ENCODE measurements around the gene SYT1.

SYT1 gene

DNA sequence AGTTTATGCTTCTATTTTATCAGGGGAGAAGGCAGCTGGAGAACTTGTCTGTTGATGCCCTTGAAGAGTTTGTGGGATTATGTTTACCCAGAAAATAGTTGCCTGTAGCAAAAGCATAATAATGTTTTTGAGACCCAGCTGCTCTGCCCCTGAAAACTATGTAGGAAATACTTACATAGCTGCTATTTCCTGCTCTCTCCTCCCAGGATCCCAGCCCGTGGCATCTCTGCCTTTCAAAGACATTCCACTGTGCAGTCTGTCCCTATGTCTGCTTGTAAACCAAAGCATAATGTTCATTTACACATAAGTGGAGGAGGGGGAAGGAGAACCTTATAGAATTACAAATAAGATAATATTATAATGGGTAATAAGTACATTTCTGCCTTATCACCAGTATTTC is 198.7 kb downstream of the SYT1 start:
- no peak for DNase-seq

DNA sequence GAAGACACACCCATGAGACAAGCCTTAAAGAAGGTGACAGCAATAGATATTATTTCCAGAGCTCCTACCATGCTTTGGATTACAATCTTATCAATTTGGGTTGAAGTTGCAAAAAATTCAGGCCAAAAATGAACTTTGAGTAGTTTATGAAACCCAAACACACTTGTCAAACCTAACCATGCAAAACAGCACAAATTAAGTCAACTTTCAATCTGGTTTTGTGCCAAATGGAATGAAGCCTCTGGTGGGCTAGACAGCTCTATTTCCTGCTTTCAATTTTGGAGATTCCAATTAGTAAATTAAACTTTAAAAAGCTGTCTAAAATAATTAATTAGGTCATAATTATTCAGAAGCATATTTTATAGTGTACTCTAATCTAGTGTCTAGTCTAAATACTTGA is 203.4 kb downstream of the SYT1 start:
- DNase-seq: no peak

DNA sequence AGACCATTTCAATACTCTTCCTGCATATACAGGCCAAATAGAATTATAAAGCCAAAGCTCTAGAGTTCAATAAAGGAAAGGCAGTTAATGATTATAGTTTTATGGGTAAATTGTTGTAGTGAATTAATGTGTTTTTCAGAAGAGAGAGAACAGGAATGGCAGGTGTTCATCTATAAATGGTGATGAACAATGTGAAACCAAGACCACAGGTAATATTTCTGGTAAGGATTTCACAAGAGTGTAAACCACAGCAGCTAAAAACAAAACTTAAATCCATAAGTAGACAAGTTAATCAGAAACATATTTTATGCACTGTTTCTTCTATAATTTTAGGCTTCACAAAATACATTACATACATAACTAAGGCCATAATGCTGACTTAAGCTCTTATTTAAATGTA is 204.4 kb downstream of the SYT1 start:
- DNase-seq: no peak

DNA sequence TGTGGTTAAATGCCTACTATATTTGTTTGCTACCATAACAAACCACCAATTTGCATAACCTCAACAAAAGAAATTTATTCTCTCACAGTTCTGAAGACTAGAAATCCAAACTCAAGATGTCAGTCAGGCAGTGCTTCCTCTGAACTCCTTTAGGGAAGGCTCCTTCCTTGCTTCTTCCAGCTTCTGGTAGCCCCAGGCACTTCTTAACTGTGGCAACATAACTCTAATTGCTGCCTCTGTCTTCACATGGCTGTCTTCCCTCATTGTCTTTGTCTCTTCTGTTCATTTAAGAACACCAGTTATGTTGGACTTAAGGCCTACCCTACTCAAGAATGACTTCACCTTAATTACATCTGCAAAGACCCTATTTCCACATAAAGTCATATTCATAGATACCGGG is 206.9 kb downstream of the SYT1 start:
- DNase-seq: no peak

DNA sequence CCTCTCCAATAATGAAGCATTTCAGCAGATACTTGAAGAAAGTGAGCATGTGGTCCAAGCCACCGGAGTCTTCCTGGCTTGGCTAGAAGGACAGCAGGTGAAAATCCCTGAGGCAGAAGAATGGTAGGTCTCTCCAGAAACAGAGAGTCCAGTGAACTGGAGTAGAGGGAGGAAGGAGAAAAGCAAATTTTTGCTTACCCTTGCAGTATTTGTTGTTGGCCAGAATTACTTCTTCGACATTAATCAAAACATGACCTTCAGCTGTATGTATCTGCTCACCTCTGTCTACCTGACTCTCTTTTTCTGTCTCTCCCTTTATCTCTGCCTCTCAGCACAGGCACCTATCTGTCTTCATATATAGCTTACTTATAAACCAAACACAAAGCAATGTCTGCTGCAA is 208.9 kb downstream of the SYT1 start:
- DNase-seq: no peak

DNA sequence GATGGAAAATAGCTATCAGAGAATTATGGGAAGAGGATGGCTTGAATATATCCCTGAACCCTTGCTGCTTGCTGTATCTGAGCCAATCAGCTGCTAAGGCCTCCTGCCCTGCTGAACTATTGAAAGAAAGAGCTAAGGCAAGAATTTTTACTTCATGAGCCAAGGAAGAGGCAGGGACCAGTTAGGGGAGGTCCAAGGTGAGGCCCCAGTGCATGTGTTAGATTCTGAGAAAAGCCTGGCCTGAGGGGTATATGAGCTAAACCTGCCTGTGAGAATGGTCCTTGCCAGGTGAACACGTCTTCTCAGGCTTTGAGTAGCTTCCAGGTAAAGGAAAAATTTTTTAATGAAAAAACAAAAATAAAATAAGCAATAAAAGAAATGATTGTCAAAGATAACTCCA is 218.0 kb downstream of the SYT1 start:
- DNase-seq: no peak

DNA sequence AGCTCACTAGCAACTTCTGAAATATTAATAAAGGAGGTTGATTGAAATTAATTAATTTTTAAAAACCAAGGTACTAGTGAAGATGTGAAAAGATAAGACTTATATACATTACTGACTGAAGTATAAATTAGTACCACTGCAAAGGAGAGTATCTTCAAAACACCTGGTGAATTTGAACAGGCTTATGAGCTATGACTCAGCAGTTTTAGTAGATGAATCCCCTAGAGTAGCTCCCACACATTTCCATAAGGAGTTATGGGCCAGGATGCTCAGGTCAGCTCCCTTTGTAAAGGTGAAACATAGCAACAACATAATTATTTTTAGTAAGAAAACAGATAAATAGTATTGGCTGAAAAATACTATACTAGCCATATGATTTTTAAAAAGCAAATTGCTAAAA is 218.6 kb downstream of the SYT1 start:
- no peak for DNase-seq

DNA sequence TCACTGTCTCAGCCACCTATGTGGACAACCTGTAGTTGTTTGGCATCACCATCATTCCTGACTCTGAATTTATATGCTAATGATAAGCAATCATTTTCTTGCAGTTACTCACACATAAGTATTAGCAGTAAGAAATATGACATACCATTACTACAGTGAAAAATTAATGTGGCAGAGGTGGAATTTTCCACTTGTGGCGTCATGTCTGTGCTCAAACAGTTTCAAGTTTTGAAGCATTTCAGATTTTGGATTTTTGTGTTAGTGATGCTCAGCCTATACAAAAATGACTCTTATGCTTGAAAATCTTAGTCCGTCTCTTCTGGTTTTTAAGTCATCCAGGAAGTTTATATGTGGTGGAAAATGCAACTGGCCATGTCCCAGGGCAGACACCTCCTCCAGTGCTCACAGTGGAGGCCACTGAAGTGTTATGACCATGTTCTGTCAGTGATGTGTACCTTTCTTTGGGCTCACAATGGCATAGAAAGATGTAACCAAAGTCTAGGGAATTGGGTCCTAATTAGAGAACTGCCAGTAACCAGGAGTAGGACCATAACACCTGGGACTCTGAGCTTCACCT is 220.6 kb downstream of the SYT1 start:
- no peak for DNase-seq

DNA sequence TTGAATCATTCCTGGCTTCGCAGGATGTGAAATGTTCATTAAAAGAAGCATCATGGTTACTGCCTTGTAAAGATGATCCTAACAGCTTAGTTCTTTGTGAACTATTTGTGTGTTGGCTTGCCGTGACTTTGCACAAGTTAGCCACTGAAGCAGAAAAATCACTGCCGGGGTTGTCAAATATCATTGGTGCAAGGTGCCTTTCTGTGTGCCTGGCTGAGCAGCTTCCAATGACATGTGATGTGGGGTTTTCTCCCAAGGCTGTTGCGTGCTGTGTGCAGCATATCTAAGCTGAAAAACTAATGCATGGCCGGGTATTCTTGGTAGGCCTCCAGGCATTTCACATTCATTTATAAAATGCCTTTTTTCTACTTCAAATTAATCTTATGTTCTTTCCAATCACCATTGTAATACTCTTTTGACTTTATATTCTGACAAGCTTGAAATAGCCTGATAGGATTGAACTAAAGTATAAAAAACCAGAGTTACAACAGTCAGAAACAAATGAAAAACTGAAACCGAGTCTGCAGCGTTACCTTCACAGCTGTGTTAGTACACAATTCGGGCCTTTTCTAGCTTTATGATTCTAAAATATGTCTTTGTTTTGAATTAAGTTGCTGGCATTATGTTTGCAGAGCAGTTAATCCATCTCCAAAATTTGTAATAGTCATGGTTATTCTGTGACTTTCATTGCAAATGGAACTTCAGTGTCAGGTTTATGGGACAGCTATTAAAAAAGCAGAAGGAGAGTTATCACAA is 222.1 kb downstream of the SYT1 start:
- DNase-seq: no peak

DNA sequence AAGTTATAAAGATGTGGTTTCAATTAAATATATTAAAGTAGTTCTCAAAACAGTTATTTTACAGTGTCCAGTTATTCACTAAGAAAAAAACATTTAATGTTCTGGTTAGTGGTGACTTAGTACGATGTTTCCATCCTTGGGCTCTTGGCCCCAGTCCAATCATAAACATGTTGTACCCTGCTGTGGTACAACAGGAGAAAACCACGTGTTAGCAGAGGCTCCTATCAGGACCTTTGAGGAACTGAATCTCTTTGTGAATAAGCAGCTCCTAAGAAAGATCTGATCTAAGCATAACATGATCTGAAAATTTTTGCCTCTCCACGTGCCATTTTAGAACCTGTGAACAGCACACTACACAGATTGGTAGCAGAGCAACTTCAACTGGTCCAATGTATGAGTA is 234.0 kb downstream of the SYT1 start:
- DNase-seq: no peak

DNA sequence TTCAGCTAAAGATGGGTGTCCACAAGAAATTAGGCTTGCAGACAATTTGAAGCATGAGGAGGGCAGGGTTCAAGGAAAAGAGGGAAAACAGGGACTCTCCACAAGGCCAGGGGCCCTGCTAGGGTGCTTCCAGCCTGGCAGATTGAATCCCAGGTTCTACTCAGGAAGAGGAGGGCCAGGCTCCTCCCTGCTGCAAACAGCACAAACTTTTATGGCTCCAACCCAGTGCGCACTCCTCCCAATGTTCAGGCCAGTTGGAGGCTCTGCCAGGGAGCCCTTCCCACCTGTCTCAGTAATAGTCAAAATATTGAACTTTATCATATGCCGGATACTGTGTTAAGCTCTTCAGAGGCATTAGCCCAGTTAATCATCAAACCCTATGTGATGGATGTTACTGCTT is 244.4 kb downstream of the SYT1 start:
- no peak for DNase-seq

DNA sequence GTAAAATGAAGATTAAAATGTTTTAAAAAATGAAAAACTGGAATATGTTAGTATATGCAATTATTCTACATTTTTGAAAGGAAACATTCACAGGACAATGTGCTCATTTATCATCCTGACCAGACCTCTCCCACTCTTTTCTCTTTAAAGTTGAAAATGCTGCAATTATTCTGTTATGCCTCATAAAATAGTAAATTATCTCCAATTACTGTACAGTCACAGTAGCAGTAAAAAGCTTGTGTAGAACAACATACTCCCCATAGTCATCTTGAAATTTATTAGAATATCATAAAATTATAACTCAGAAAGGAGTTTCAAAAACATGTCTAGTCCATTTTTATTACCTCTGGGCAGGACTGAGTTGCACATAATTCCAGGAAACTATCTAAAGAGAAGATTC is 250.3 kb downstream of the SYT1 start:
- DNase-seq: no peak

DNA sequence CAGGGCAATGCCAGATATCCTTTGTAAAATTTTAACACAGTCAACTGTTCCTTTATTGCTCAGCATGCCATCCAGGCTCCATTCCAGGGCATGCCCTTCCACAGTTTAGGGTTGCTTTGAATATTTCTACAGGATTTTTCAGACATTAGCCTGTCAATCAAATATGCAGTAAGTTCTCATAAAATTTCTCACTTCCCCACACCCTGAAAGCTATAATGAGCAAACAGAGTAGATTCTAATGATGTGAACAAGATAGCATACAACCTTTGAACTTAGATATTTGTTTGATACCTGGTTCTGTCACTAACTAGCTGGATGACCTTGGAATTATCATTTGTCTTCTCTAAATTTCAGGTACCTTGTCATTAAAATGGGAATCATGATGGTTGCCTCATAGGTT is 251.2 kb downstream of the SYT1 start:
- DNase-seq: no peak

DNA sequence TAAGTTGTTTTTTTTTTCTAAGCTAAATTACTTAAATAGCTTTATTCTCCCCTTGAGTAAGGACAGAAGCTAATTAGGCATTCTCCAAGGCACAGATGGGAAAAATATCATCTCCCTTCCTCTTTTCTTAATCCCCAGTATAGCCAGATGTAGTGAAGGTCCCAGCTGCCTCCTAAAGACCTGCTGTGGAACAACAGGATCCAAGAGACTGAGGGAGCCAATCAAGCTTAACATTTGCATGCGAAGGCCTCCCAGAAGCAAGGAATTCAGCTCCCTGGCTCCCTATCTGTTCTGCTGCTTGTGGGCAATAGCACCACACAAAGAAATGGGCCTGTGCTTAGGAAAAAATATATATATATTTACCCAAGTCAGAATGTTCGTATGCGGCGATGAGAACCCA is 255.2 kb downstream of the SYT1 start:
- no peak for DNase-seq

DNA sequence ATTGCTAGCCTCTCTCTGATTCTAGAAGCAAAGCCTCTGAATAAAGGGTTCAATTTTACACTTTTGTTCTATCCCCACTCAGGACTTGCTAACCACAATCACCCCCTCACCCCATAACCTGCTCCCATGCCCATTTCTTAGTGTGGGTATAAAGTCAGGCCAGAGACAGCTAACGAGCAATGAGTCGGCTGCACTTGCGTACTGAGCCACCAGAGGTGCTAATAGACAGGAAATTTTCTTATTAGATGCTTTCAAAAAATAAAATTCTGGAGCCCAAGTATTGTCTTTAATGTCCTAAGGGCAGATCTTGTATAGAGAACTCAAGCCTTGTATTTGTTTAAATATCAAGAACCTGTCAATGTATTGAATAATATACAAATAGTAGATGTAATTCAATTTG is 256.9 kb downstream of the SYT1 start:
- no peak for DNase-seq

DNA sequence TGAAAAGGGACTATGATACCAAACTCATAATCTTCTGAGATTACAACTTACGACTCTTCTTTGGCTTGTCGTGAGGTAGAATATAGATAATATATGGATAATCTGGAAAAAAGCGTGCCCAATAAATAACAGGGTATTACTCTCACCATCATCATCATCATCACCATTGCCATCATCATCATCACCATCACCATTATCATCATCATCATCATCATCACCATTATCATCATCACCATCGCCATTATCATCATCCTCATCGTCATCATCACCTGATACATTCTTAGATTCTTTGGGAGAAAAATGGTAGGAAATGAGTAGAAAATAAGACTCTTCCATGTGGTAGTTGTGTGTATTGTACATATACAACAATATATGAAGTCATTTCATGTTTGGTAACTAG is 259.8 kb downstream of the SYT1 start:
- DNase-seq: no peak

DNA sequence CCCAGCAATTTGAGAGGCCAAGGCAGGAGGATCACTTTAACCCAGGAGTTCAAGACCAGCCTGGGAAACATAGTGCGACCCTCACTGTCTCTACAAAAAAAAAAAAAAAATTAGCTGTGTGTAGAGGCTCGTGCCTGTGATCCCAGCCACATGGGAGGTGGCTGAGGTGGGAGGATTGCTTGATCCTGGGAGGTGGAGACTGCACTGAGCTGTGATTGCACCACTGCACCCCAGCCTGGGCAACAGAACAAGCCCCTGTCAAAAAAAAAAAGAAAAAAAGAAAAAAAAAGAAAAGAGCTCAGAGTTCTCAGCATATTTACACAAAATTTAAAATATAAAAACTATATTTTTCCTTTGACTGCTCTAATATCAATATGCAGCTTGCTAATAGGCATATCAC is 260.8 kb downstream of the SYT1 start:
- no peak for DNase-seq

DNA sequence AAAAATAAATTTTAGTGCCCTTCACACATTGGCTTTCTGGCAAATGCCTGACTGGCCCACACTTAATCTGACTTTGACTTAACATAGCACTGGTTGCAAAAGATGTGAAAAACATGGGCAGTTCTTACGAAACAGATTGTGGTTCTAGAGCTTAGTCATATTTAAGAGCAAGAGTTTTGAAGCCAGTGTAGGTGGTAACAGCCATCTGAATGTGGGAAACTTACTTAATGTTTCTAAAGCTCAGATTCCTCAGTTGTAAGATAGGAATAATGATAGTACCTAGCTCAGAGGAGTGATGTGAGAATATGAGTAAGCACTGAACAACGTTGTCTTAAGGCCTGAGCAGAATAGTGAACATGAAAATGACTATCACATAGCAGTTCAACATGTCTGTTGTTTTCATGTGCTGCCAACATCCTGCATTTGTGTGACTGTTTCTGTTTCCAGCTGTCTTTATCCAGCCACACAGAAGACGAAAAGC is 262.7 kb downstream of the SYT1 start:
- DNase-seq: no peak

DNA sequence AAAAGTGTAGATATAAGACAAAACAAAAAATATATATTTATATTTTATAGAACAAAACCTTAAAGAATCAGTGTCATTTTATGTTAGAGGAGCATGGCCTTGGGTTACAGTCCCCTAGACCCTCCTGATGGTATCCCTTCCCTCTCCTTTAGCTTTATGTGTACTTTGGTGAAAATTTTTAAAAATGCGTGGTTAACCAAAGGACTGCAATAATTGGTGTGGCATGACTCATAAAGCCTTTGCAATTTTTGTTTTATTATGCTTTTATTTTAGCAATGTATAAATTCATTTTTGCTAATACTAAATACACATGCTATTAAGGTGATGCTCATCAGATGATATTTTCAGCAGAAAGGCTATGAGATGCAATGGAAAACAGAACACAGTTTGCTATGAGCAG is 264.4 kb downstream of the SYT1 start:
- no peak for DNase-seq

DNA sequence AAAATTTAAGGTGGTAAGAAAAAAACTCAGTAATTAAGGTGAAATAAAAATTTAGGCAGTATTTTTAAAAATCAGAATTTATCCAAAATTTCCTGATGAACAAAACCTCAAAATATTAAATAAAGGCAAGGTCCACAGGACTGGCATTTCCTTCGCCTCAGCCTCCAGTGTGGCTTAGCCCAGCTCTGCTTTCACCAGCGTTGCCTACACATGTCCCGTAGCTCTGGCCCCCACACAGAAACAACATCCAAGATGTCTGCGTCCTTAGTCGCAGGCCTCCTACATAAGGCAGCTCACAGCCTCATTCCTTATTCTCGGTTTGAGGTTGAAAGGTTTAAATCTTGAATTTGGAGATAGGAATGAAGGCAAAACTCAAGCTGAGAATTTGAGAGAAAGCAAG is 274.3 kb downstream of the SYT1 start:
- no peak for DNase-seq

DNA sequence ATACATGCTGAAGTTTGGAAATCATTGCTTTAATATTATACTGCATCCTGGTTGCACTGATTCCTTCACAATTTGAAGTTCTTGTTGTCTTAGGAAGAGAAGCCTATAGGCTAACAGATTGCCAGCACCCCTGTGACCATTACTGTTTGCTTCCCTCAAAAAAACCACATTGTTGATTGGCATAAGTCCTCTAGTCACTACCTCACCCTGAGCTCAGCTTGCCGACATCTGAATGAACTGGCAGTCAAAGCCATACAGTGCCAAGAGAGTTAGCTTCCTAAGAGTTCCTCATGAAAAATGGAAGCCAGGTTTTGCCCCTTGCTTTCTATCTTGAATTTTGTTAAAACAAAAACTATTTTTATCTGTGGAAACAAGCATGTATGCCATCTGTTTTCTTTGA is 276.1 kb downstream of the SYT1 start:
- no peak for DNase-seq

DNA sequence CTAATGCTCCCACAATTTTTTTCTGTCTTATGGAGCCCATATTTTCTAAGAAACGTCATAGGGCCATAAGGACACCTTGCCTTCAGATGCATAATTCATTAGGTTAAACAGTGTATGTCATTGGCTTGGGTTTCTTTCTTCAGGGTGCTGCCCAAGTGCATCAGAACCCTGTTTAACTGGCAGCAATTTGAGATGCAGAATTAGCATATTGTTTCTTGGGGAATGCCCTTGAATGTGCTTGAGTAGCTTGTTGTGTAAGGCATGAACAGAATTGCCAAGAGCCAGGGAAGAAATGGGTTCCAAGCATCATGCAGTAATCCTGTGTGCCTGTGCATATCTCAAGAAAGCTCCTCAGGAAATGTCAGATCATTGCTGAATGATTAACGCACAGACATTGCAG is 277.2 kb downstream of the SYT1 start:
- DNase-seq: no peak

DNA sequence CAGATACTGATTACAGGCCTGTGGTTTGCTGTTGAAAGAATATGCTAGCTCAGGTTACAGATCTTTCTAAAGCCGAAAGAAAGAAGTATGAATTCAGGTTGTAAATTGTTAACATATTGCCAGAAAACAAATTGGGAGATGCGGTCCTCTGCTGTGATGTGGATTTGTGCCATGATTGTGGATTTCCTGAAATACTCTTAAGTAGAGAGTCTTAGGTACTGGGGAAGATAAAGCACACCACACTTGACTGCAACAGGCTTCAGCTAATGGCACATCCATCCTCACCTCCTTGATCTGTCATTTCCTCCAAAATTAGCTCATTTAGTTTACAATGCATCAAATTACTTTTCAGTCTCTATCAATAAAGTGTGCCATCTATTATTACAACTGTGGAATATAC is 279.2 kb downstream of the SYT1 start:
- DNase-seq: no peak

DNA sequence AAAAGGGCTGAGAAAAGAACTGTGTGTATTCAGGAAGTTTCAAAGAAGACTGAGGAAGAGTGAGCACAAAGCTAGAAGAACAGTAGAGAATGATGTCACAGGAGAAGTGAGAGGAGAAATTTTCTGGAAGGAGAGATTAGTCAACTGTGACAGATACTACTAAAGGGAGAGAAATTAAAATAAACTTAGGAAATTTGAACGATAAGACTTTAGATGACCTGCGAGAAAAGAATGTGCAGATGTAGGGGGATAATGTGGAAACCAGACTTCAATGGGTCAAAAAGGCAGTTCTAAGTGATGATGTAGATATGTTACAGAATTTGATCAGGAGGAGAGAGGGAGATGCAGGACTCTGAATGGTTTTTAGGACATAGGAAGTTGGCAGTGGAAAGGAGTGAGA is 287.4 kb downstream of the SYT1 start:
- no peak for DNase-seq

DNA sequence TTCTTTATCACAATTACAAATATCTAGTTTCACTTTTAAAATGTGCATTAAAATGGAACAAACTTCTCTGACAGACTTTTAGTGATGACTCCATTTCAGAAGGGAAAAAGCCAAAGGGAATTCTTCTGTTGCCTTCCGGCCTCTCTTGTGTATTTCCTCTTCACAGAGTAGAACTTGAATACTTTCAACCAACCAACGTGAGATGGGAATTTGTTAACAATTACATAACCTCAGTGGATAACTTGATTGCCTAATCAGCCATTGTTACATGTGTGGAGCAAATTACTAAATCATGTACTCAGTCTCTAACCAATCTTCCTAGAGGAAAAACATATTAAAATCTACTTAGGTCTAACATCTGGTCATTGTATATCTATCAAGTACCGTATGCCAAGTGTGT is 291.1 kb downstream of the SYT1 start:
- DNase-seq: no peak

Data from femur (tissue), 1 donor.